Measurements from ENCODE around the gene TOM1.

GRCh38 chr22:35274154-35274871 lies 25.4 kb upstream of the TOM1 start:
- no peak for TF ChIP-seq POLR2A (IDR thresholded peaks at IDR 0.05)
- TF ChIP-seq, protein P1, sequence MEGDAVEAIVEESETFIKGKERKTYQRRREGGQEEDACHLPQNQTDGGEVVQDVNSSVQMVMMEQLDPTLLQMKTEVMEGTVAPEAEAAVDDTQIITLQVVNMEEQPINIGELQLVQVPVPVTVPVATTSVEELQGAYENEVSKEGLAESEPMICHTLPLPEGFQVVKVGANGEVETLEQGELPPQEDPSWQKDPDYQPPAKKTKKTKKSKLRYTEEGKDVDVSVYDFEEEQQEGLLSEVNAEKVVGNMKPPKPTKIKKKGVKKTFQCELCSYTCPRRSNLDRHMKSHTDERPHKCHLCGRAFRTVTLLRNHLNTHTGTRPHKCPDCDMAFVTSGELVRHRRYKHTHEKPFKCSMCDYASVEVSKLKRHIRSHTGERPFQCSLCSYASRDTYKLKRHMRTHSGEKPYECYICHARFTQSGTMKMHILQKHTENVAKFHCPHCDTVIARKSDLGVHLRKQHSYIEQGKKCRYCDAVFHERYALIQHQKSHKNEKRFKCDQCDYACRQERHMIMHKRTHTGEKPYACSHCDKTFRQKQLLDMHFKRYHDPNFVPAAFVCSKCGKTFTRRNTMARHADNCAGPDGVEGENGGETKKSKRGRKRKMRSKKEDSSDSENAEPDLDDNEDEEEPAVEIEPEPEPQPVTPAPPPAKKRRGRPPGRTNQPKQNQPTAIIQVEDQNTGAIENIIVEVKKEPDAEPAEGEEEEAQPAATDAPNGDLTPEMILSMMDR (IDR thresholded peaks at IDR 0.05), result no peak
- TF ChIP-seq POLR2AphosphoS5 (IDR thresholded peaks at IDR 0.05), result no peak

All from gastroesophageal sphincter (tissue), 3 donors.